ENCODE measurements around the gene SPECC1L.
"Not testable (repeated sequence)": the region's sequence is repeated elsewhere in the genome, so short reads cannot be mapped to it uniquely, and the experiment has no call there.

SPECC1L gene, protein sequence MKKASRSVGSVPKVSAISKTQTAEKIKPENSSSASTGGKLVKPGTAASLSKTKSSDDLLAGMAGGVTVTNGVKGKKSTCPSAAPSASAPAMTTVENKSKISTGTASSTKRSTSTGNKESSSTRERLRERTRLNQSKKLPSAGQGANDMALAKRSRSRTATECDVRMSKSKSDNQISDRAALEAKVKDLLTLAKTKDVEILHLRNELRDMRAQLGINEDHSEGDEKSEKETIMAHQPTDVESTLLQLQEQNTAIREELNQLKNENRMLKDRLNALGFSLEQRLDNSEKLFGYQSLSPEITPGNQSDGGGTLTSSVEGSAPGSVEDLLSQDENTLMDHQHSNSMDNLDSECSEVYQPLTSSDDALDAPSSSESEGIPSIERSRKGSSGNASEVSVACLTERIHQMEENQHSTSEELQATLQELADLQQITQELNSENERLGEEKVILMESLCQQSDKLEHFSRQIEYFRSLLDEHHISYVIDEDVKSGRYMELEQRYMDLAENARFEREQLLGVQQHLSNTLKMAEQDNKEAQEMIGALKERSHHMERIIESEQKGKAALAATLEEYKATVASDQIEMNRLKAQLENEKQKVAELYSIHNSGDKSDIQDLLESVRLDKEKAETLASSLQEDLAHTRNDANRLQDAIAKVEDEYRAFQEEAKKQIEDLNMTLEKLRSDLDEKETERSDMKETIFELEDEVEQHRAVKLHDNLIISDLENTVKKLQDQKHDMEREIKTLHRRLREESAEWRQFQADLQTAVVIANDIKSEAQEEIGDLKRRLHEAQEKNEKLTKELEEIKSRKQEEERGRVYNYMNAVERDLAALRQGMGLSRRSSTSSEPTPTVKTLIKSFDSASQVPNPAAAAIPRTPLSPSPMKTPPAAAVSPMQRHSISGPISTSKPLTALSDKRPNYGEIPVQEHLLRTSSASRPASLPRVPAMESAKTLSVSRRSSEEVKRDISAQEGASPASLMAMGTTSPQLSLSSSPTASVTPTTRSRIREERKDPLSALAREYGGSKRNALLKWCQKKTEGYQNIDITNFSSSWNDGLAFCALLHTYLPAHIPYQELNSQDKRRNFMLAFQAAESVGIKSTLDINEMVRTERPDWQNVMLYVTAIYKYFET

DNA sequence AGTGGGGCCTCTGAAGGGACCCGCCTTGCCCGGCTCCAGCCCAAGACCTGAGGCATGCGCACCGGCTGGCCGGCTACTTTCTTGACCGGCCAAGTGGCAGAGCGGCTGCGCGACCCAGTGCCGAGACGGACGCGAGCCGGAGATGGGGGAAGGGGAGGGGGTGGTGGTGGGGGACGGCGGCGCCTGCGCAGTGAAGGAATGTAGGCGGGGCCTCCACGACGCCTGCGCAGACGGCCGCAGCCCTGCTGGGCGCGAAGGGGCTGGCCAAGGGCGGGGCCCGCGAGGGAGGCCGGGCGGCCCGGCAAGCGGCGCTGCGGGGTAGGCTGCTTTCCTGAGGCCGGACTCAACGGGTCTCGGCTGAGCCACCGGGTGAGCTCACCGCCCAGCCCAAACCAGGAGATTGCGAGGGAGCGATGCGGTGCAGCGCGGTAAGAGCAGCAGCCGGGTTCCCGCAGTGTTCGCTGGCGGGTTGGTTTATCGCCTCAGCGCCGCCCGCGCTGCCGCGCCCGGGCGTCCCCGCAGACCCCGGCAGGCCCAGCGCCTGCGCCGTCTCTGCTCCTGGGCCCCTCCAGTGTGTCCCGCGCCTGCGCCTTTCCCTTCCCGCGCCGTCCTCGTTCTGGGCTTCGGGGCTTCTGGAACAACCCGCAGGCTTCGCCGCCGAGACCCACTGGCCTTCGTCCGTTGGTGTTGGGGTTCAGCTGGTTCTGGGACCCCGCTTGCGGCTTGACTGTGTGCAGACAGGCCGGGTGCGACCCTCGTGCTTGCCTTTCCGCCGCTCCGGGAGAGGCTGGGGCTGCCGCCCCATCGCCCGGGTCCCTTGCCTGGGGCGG, at the start of gene SPECC1L:
SPECC1L (plus strand) TSS at position 276 of the 830 bp plus-strand sequence. CDS start 31,401 bp downstream, outside the sequence.
- TF ChIP-seq ZNF274 (IDR thresholded peaks at IDR 0.05; ENCODE audit: low read depth, low read length): no peak

GRCh38 chr22:24224468-24224867, 46.2 kb upstream of the SPECC1L start:
- H3K4me3 ChIP-seq (ENCODE audit: low read length): no peak overlapping the region
- no peak for TF ChIP-seq ZNF274 (IDR thresholded peaks at IDR 0.05; ENCODE audit: low read depth, low read length)

More for the DNA sequence above, at the start of gene SPECC1L:
- H3K4me3 ChIP-seq (ENCODE audit: low read length): peak within 1 kb of the TSS; percentile 88

GRCh38 chr22:24225044-24225601, 45.5 kb upstream of the SPECC1L start:
- TF ChIP-seq ZNF274 (IDR thresholded peaks at IDR 0.05; ENCODE audit: low read depth, low read length): no peak
- no peak overlapping the region for H3K4me3 ChIP-seq (ENCODE audit: low read length)

DNA sequence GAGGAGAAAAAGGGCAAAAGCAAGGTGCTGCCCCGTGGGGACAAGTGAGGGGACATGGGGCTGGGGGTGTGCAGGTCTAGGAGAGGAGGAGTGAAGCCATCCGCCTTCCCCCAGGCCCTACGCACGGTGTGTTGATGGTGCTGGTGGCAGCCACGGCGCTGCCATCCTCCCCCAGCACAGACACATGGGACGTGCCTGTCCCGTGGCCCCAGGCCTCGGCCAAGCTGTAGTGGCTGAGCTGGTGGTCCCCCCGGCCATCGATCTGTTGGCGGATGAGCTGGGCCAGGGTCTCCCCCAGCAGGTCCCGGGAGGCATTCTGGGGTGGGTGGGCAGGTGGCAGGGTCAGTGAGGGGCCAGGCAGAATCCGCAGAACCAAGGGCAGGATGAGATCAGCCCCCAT, 44.7 kb upstream of the SPECC1L start:
- TF ChIP-seq ZNF274 (IDR thresholded peaks at IDR 0.05; ENCODE audit: low read depth, low read length): no peak
- H3K4me3 ChIP-seq (ENCODE audit: low read length): no peak overlapping the region

DNA sequence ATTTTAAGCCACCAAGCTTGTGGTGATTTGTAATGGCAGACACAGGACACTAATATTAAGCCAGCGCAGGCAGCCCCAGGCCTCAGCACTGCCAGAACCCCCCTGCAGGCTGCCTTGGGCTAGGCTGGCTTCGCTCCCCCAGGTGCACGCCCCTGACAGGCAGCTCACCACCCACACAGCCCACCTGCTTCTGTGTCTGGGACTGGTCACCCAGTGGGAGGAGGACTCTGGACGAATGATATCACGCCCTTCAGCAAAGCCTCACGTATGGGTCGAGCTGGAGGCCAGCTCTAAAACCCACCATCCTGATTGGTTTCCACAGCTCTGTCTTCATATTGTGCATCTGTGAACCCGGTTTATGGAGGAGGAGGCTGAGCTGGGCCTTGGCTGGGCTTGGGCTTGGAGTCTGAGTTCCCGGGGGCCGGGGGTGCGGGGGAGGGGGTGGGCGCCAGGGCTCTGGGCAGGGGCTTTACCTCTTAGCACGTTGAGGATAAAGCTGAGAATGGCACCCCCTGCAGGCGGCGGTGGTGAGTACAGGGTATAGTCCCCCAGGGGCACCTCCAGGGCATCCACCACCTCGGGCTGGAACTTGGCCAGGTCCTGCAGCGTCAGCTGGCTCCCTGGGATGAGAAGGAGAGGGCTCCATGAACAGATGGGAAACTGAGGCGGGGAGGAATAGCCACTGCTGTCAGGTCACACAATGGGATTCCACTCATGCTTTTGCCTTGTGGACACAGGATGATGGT, 39.5 kb upstream of the SPECC1L start:
- no peak overlapping the region for H3K4me3 ChIP-seq (ENCODE audit: low read length)
- no peak for TF ChIP-seq ZNF274 (IDR thresholded peaks at IDR 0.05; ENCODE audit: low read depth, low read length)

DNA sequence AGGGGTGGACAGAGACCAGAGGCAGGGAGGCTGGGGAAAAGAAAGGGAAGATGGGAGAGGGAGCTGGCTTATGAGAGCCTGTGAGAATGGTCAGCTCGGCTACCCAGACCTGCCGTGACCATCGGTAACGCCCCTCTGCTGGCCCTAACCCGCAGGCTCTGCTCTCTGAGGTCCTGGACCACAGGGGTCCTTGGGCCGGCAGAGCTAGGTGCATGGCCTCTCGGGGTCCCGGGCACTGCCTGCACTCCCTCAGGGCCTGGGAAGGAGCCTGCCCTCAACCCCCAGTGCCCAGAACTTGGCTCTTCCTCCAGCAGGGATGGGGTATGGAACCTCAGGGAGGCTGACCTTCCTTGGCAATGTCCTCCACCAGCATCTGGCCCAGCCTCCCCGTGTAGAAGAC, 38.9 kb upstream of the SPECC1L start:
- no peak for TF ChIP-seq ZNF274 (IDR thresholded peaks at IDR 0.05; ENCODE audit: low read depth, low read length)
- H3K4me3 ChIP-seq (ENCODE audit: low read length): no peak overlapping the region

- TF ChIP-seq ZNF274 (IDR thresholded peaks at IDR 0.05; ENCODE audit: low read depth, low read length): no peak
- no peak overlapping the region for H3K4me3 ChIP-seq (ENCODE audit: low read length)
Measured at GRCh38 chr22:24232124-24232523, 38.5 kb upstream of the SPECC1L start.

DNA sequence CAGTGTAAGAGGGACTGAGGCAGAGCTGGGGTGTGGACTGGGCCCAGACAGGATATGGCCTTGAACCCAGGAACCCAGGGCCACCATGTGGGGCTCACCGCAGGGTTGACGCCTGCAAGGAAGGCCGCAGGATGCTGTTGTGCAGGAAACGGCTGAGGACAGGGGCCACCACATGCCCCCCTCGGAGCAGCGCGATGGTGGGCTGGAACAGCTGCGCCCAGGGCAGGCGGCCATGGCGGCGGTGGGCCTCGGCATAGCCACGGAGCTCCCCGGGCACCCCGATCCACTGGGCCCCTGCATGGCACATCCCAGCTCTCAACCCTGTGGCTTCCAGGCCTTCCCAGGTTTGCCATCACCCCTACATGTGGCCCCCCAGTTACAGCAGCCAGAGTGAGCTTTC, 37.9 kb upstream of the SPECC1L start:
- no peak overlapping the region for H3K4me3 ChIP-seq (ENCODE audit: low read length)
- TF ChIP-seq ZNF274 (IDR thresholded peaks at IDR 0.05; ENCODE audit: low read depth, low read length): no peak

GRCh38 chr22:24233235-24233634, 37.4 kb upstream of the SPECC1L start:
- TF ChIP-seq ZNF274 (IDR thresholded peaks at IDR 0.05; ENCODE audit: low read depth, low read length): no peak
- H3K4me3 ChIP-seq (ENCODE audit: low read length): no peak overlapping the region

- H3K4me3 ChIP-seq (ENCODE audit: low read length): no peak overlapping the region
- TF ChIP-seq ZNF274 (IDR thresholded peaks at IDR 0.05; ENCODE audit: low read depth, low read length): no peak
Measured at GRCh38 chr22:24233816-24234215, 36.8 kb upstream of the SPECC1L start.

DNA sequence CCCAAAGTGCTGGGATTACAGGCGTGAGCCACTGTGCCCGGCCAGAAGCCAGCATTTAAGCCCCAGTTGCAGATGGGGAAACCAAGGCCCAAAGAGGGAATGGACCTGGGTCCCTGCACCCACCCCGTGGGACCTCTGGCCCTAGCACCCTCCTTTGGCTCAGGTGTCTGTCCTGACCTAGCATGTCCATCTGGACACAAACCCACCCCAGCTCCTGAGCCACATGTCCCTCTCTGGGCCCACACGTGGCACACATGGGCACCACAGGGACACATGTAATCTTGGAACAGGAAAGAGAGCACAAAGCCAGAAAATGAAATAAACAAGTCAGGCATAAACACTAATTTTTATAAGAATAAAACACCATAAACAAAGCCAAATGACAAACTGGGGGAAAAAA, 35.3 kb upstream of the SPECC1L start:
- no peak for TF ChIP-seq ZNF274 (IDR thresholded peaks at IDR 0.05; ENCODE audit: low read depth, low read length)

GRCh38 chr22:24236656-24237055, 34.0 kb upstream of the SPECC1L start:
- no peak overlapping the region for H3K4me3 ChIP-seq (ENCODE audit: low read length)
- TF ChIP-seq ZNF274 (IDR thresholded peaks at IDR 0.05; ENCODE audit: low read depth, low read length): no peak

More for the DNA sequence above, 35.3 kb upstream of the SPECC1L start:
- no peak overlapping the region for H3K4me3 ChIP-seq (ENCODE audit: low read length)

DNA sequence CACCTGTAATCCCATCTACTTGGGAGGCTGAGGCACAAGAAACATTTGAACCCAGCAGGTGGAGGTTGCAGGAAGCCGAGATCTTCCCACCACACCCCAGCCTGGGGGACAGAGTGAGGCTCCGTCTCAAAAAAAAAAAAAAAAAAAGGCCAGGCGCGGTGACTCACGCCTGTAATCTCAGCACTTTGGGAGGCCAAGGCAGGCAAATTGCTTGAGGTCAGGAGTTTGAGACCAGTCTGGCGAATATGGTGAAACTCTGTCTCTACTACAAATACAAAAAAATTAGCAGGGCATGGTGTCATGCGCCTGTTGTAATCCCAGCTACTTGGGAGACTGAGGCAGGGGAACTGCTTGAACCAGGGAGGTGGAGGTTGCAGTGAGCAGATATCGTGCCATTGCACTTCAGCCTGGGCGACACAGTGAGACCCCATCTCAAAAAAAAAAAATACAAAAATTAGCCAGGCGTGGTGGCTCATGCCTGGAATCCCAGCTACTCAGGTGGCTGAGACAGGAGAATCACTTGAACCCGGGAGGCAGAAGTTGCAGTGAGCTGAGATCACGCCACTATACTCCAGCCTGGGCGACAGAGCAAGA, 32.4 kb upstream of the SPECC1L start:
- H3K4me3 ChIP-seq (ENCODE audit: low read length): not testable (repeated sequence)

Measured in GM08714 (cell line).